NCI-H510A treated with DMSO at 0.1 percent for 48 hours (cell line): ENCODE results near the gene ADRA2C.

ENCODE experiments used
- DNase-seq: peaks from one replicate; lab custom pipeline; 2025; lab: John Stamatoyannopoulos, UW

The ADRA2C gene

DNA sequence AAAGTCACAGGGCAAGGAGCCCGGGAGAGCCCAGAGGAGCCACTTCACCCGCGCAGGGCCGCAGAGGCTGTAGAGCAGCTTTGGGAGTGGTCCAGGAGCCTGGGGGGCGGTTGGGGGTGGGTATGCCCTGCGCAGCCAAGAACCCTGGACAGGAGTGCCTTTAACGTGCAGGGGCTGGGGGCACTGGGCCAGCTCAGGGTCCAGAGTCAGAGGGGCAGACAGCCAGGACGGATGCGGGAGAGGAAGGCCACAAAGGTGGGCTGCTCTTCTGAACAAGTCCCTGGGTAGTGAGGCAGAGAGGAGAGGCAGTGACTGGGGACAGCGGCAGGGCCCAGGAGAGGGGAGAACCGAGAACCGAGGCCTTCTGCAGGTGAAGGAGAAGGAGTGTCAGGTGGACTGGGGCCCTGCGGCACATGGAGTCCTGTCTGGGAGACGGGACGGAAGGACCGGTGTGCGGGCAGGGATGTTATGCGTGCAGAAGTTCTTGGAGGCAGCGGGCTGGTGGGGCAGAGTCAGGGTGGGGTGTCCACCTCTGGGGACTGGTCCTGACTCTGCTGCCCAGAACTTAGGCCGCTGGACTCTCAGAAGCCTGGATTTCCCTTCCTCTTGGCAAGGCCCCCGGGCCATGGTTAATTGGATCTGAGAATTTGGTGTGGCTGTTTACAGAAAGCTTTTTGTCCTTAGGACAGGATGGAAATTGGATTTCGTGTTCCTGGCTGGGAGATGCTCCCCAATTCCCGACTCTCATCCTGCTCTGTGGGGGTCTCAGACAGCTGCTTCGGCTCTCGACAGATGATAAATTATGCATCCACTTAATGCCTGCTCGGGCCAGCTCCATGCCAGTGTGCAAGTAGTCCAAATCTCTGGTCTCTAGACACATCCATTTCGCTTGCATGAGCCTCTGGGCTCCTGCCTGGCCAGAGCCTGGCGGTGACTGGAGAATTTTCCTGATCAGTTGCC, 31.9 kb downstream of the ADRA2C start:
- no peak for DNase-seq

DNA sequence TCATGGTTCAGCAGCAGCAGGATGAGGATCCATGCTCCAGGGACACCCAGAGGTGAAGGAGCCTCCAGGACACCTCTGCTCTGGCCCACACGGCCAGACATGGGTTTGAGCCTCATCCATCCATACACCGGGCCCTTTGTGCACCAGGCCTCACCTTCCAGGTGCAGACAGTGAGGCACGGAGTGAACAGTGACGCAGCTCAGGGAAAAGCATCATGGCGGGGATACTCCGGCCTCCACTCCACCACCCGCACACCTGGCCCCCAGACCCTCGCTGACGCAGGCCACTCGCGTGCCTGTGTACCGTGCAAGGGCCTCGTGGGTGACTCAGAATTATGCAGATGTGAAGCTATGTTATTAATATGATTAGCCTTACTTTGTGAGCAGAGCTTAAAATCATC, 33.3 kb downstream of the ADRA2C start:
- no peak for DNase-seq

DNA sequence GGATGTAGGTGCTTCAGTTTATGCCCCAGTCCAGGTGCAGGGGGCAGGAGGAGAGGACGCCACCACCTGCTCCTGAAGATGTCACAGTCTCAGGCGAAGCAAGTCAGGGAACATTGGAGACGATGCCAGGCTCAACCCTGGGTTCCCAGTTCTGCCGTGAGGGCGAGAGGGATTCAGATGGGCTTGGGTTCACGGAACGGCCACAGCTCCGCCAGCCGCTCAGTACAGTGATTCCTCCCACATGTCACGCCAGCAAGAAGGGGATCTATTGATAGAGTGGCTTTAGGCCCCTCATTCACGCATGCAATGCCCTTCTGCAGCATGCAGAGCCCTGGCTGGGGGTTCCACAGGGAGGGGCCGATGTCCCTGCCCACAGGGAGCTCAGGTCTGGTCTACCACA, 34.2 kb downstream of the ADRA2C start:
- DNase-seq = no peak

DNA sequence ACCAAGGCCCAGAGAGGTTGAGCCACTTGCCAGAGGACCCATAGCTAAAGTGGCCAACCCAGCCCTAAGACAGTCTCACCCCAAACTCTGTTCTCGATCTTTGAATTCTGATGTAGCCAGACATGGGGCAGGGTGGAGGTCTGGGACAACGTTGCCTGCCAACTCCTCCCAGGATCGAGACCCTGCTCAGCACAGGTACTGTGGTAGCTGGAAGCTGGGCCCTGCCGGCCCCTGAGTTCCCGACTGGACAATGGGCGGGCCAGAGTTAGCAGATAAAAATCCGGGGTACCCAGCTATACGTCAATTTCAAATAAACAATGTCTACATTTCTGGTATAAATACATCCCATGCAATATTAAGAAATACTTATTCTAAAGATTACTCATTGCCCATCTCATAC, 35.3 kb downstream of the ADRA2C start:
- DNase-seq = no peak

DNA sequence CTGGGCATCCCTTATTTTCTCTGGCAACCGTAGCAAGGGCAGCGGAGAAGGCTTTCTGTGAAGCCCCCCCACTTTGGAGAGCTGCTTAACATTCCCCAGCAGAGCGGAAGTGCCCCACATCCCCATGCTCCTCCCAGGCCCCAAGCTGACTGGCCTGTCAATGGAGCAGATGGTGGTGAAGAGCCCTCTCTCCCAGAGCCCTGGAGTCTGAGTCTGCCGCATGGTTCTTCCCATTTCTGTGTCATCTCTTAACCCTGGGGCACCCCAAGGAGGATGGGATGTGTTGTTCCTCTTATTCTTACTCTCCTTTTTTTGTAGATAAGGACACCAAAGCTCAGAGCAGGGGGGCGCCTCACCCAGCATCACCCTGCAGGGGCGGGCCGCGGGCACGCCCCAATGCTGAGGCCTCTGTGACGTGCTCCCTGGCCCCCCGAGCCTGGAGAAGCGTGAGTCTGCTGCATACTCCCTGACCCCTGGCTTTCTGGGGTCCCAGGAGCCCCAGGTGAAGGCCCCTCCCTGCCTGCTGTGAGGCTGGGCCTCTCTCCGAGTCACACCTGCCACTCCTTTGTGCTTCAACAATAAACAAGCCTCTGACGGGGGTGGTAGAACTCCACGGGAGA, 35.9 kb downstream of the ADRA2C start:
- peak; percentile 23 for DNase-seq

DNA sequence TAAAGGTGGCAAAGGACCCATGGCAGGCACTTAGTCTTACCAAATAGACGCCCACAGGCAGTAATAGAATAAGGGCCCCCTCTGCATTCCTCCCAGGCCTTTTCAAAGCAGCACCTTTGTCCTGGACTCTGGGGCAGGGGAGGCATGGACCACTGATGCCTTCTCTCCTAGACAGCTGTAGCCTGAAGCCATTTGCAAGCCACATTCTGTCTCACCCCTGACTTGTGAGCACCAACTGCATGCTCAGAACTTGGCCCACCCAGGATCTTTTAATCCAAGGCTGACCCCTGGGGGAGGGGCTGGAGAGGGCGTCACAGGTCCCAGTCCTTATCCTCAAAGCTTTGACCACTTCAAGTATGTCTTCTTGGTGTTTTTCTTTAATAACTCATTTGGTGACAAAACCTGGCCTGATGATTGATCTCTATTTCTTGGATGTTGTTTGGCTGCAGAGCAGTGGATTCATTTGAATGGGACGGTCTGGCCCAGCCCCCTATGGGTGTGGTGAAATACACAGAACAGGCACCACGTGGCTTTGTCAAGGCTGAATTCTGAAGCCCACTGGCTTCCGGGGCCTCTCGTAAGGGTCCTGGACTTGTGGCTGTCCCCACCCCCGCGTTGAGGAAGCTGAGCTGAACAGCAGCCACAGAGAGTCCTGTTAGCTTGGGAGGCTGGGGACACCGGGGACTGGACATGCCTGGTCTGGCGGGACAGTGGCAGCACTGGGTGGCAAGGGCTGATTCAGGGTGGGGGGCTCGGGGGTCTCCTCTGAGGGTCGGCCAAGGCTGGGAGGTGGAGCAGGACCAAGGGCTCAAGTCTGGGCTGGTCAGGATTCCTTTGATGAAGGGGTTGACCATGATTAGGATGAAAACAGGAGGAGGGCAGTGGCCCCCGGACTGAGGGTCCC, 36.6 kb downstream of the ADRA2C start:
- peak; percentile 2 for DNase-seq

DNA sequence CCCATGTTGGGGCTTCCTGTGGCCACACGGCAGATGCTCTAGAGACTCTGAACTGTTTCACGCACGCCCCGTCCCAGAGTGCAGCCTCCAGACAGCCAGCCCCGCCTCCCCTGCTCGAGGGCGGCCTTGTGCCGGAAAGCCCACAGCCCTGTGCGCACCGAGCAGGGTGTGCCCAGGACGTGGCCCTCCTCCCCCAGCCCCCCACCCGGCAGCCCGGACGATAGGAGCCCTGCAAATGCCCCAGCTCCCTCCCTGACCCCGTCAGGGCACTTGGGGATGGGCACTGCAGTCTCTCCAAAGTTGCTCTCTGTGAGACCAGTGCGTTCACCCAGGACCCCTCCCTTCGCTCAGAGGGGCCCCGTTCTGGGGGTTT, 37.3 kb downstream of the ADRA2C start:
- DNase-seq = no peak

DNA sequence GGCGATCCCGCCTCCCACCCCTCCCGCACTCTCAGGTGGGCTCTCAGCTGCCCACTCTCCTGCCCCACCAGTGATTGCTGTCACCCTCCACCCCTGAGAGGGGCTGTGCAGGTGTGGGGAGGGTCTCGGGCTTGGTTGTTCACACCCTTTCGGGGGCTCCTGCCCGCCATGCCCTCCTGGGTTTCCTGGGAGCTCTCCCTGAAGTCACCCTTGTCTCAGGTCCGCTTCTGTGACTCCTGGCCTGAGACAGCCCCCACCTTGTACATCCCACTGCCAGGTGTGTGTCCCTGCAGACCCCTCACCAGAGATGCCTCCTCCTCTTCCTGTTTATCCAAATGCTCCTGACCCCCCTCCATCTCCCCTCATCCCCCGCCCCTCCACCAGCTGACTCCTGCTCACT, 37.8 kb downstream of the ADRA2C start:
- no peak for DNase-seq

DNA sequence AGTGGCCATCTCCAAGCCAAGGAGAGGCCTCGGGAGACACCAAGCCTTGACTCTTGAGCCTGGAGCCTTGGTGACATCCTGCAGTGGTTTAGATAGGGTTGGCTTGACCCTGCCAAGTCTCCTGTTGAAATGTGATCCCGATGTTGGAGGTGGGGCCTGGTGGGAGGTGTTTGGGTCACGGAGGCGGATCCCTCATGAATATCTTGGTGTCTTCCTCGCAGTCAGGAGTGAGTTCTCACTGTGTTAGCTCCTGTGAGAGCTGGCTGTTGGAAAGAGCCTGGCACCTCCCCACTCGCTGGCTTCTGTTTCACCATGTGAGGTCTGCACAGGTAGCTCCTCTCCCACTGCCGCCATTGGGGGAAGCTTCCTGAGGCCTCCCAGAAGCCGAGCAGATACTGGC, 38.8 kb downstream of the ADRA2C start:
- no peak for DNase-seq

DNA sequence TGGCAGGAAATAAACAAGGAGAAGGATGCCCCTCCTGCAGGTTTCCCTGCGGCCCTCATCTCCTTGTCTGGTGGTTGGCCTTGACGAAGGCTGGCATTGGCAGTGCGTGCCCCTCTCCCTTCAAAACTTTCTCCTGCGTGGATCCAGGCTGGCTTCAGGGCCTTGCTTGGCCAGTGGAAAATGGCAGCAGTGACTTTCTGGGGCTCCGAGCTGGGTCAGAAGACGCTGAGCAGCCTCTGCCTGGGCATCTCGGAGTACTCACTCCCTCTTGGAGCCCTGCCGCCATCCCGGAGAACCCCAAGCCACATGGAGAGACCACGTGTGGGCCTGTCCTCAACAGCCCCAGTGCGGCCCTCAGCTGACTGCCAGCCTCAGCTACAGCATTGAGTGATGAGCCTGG, 39.5 kb downstream of the ADRA2C start:
- DNase-seq = no peak

DNA sequence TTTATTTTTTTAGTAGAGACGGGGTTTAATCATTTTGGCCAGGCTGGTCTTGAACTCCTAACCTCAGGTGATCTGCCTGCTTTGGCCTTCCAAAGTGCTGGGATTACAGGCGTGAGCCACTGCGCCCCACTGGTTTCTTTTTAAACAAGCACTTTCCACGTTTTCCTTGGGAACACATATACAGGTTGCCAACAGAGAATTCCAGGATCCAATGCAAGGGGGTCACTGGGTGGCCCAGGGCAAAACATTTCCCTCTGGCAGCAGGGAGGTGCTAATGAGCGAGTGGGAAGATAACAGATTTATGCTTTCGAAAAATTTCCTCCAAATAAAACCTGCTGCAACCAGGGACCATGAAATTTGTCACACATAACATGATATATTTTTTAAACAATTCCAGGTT, 41.1 kb downstream of the ADRA2C start:
- no peak for DNase-seq

DNA sequence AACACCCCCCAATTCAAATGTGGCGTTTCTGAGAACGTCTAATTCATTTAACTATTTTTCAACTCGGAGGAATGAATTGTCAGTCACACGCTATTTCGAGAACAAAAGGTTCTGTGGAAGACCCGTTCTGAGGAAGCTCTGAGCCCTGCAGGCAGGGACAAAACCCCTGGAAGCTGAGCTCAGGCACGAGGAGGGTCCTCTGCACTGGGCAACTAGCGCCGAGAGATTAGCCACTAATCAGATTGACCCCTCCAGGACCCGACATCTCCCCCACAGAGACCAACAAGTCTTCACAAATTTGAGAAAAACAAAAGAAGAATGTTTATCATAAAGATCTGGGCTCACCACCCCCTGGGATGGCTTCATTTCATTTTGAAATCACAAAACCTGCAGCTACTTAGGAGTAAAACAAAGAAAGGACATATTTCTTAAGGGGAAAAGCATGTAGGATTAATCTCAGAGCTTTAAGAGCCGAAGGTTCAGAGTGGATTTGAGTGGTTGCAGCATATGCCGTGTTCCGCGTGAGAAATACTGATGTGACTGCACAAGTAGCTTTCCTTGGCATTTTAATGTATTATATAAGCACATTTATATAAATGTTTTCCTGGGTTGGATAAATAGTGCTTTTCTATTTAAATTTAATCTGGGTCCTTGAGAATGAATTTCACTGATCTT, 41.8 kb downstream of the ADRA2C start:
- no peak for DNase-seq

DNA sequence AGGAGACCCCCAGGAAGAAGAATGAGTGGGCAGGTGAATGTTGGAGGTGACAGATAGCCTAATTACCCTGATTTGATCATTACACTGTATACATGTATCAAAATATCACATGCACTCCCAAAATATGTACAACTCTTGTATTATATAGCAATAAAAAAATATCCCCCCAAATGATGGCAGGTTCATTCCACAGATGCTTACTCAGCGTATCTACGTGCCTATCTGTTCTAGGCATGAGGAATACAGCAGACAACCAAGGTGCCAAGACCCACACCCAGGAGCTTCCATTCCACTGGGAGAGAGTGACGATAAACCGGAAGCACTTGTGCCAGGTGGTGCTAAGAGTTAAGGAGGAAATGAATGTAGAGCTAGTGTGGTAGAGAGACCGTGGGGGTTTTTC, 42.4 kb downstream of the ADRA2C start:
- DNase-seq = no peak

DNA sequence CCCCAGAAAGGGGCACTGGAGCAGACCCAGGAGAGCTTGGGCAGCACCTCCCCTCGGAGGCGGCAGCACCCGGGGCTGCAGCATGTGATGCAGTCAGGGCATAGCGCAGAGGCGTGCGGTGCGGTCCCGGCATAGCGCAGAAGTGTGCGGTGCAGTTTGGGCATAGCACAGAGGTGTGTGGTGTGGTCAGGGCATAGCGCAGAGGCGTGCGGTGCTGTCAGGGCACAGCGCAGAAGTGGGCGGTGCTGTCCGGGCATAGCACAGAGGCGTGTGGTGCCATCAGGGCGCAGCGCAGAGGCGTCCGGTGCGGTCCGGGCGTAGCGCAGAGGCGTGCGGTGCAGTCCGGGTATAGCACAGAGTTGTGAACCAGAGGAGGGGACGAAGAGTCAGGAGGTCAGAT, 42.8 kb downstream of the ADRA2C start:
- DNase-seq = no peak

DNA sequence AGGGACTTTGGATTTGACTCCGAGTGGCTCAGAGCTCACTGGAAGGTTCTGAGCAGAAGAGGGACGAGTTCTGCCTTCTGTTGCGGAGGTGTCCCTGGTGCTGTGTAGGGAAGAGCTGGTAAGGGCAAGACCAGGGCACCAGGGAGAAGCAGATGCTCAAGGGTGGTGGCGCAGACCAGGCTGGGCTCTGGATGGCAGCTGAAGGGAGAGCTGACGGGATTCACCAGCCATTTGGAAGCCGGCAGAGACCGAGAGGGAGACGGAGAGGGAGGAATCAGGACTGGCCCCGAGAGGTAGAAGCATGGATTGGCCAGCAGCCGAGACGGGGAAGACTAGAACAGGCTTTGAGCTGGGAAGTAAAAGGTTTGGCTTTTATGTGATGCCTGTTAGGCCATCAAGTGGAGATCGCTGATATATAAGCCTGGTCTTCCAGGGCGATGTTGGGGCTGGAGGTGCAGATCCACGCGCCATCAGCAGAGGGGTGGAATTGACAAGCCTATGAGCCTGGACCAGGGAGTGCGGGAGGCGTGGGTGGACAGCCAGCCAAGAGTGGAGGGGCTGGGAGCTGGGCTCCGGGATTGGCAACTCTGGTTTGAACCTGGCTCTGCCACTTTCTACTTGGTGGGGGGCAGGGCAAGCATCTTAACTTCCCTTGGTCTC, 43.4 kb downstream of the ADRA2C start:
- DNase-seq = no peak

DNA sequence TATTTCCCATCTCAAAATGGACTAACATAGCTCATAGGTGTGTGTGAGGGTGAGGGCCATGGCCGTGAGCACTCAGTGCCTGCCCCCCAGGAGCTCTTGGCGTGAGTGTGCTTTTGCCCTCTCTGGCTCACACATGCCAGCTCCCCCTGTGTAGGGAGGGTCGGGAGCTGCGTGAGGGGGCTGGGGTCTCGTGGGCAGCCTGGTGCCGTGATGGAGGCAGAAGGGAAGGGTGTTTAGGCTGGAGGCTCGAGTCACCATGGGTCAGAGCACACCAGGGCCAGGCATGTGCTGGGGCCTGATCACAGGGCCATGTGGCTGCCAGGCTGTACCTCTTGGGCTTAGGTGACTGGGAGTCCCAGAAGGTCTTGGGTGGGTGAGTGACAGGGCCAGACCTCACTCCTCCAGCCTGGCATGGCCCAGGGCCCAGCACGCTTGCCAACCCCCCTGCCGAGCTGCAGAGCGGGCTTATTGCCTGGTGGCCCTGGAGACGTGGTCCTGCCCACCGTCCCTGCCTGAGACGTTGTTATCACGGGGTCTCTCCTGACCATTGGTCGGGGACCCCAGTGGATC, 44.0 kb downstream of the ADRA2C start:
- DNase-seq = no peak

DNA sequence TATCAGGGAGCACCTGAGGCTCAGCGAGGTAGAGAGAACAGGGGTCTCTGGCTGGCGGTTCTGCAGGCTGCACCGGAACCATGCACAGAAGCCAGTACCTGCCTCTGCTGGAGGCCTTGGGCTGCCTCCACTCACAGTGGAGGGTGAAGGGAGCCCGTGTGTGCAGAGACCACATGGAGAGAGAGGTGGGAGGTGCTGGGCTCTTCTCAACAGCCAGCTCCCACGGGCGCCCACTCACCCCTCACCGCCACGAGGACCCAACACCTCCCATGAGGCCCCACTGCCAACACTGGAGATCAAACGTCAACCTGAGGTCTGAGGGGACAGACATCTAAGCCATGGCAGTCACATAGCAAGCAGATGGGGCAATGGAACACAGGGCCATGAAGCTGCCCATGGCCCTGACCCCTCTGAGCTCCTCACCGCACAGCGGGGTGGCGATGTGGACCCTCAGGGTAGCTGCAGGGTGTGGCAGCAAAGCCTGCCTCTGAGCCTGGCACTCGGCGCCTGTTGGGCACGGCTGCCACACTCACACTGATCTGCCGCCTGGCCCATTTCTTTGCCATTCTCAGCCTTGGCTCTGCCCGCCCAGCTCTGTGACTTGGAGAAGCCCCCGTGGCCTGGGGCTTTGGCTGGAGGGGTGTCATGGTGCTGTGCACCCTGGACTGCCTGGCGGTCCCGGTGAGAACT, 44.8 kb downstream of the ADRA2C start:
- DNase-seq = no peak

DNA sequence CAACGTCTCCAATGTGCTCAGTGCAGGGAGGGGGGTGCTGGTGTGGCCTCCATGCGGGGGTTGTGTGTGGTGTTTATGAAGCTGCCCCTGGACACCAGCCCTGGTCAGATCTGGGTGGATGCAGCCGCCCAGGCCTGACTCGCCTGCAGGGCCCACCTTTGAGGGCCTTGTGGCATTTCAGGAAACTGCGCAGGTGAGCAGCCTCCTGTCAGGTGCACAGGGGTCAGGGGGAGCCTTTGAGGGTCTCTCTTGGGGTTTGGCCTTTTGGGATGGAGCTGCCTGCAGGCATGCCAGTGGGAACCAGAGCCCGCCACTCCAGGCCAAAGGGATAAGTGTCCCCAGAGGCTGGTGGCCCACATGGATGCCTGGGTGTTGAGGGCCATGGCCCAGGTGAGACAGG, 45.4 kb downstream of the ADRA2C start:
- no peak for DNase-seq

DNA sequence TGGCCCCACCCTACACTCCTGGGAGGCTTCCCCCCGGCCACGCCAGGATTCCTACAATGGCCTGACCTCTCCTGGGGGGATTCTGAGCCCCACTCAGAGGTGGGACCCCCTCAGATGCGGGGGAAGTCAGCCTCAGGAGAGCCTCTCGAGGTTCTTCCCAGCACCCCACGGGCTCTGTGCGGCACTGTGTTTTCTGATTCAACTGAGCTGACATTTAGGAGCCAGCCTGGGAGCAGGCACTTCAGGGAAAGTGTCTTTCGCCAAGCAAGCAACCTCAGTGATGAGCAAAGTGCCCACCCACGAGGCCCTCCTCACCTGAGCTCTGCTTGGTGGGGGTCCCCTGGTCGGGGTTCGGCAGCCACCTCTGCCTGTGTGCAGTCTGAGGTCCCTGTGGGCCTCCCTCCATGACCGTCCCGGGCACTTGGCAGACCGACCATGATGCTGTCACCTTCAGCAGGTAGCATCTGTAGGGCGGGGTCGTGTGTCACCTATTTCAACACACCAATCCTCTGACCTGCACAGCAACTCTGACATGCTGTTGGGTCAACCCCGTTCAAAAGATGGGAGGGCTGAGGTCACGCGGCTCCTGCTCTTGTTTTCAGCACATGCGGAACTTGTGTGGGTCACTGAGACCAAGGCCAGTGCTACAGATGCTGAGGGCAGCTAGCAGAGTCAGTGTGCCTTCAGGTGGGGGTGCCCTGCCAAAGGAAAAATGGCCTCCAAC, 46.2 kb downstream of the ADRA2C start:
- no peak for DNase-seq
